Mesendoderm (in vitro differentiated cells): Measurements from ENCODE around the gene GLG1.

Source experiments
- DNase-seq: peaks from one replicate; pipeline ENCODE4 v3.0.0; 2013
- H2AK5ac ChIP-seq: 2 replicates; pipeline ENCODE4 v1.6.1; 2013; ENCODE audit warnings: low read length, inconsistent platforms
- H2BK120ac ChIP-seq: 2 replicates; pipeline ENCODE4 v1.6.1; 2013; ENCODE audit warnings: low read depth, mild to moderate bottlenecking, low read length, moderate library complexity, mixed read lengths
- H2BK15ac ChIP-seq: replicated peaks from 2 replicates; pipeline ENCODE4 v1.6.1; 2013; ENCODE audit warnings: low read depth, mild to moderate bottlenecking, moderate library complexity
- H2BK5ac ChIP-seq: 2 replicates; pipeline ENCODE4 v1.6.1; 2013; ENCODE audit warnings: low read length, inconsistent platforms
- H3K18ac ChIP-seq: 2 replicates; pipeline ENCODE4 v1.6.1; 2013; ENCODE audit warnings: mild to moderate bottlenecking, low read length, mixed read lengths
- H3K23ac ChIP-seq: one replicate; pipeline ENCODE4 v1.6.1; 2013; ENCODE audit warnings: low read length
- H3K27ac ChIP-seq: 2 replicates; pipeline ENCODE4 v1.5.1; 2013; ENCODE audit warnings: low read depth, mild to moderate bottlenecking, inconsistent platforms, low read length, moderate library complexity
- H3K27me3 ChIP-seq: 2 replicates; pipeline ENCODE4 v1.6.1; 2013; ENCODE audit warnings: low read length, control low read depth, mild to moderate bottlenecking, inconsistent platforms; ENCODE audit not compliant: insufficient read depth, poor library complexity
- H3K36me3 ChIP-seq: 2 replicates; pipeline ENCODE4 v1.6.1; 2013; ENCODE audit warnings: low read length, inconsistent platforms; ENCODE audit not compliant: control insufficient read depth, insufficient read depth
- H3K4ac ChIP-seq: one replicate; pipeline ENCODE4 v1.6.1; 2013; ENCODE audit warnings: low read depth, mild to moderate bottlenecking, low read length, moderate library complexity
- H3K4me1 ChIP-seq: 2 replicates; pipeline ENCODE4 v1.6.1; 2013; ENCODE audit warnings: low read depth, low read length, inconsistent platforms; ENCODE audit not compliant: control insufficient read depth
- H3K4me2 ChIP-seq: 2 replicates; pipeline ENCODE4 v1.6.1; 2013; ENCODE audit warnings: low read length
- H3K4me3 ChIP-seq: 2 replicates; pipeline ENCODE4 v1.5.1; 2013; ENCODE audit warnings: mild to moderate bottlenecking, low read length
- H3K56ac ChIP-seq: one replicate; pipeline ENCODE4 v1.6.1; 2013; ENCODE audit warnings: low read length
- H3K79me1 ChIP-seq: 2 replicates; pipeline ENCODE4 v1.6.1; 2013; ENCODE audit warnings: low read length, inconsistent platforms
- H3K79me2 ChIP-seq: 2 replicates; pipeline ENCODE4 v1.6.1; 2013; ENCODE audit warnings: mild to moderate bottlenecking, low read length; ENCODE audit not compliant: control insufficient read depth, insufficient read depth
- H3K9ac ChIP-seq: 2 replicates; pipeline ENCODE4 v1.6.1; 2013; ENCODE audit warnings: low read length, inconsistent platforms
- H4K5ac ChIP-seq: one replicate; pipeline ENCODE4 v1.6.1; 2013; ENCODE audit warnings: low read length
- H4K8ac ChIP-seq: one replicate; pipeline ENCODE4 v1.6.1; 2013; ENCODE audit warnings: low read depth, mild to moderate bottlenecking, control low read depth, low read length, moderate library complexity
- WGBS: extraction: QIAGEN DNeasy Blood & Tissue Kit; methylation state at CpG from one replicate; pipeline ENCODE4 v1.1.7; 2013; ENCODE audit warnings: low lambda C conversion rate, missing lambda C conversion rate; ENCODE audit not compliant: insufficient coverage; ENCODE audit errors: extremely low coverage; 5-methylcytosine and 5-hydroxymethylcytosine counted together

The GLG1 gene

DNA sequence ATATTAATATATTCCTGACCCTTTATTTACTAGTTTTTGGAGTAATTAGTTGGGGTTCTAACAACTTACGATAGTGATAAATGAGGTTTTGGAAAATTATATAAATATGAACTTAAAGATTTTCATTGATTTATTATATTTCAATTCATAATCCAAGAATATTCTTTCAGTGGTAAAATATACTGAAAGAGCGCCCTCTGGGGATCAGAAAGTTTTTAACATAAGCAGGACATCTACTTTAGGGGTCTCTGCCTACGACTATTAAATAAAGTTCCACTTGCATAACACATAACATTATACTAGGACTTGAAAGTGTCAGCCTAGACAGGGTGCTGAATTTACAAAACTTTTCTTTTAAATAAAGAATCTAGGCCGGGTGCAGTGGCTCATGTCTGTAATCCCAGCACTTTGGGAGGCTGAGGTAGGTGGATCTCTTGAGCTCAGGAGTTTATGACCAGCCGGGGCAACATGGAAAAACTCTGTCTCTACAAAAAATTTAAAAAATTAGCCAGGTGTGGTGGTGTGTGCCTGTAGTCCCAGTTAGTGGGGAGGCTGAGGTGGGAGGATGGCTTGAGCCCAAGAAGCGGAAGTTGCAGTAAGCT is 44.2 kb upstream of the GLG1 start:
- no peak for DNase-seq
- no peak overlapping the region for H4K5ac ChIP-seq

DNA sequence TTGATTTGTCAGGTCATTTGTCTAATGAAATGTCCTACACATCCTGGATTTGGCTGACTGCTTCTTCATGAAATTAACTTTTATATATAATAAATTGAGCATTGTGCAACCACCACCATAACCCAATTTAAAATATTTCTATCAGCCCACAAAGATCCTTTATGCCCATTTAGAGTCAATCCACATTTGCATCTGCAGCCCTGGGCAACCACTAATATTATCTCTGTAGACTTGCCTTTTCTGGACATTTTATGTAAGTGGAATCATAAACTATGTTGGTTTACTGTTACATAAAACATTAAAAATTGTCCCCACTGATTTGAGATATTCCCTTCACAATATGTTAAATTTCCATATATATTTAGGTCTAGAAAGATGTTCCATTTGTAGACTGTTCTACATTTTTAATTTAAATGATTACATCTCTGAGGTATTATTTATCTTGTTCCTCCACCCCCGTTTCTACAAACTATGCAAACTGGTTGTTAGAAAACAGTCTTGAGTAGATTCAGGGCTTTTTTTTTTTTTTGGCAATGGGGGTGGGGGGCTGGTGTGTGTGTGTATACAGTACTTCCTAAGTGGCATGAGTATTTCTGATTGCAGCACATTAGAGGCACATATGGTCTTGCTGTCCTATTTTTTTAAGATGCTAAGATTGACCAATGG is 43.1 kb upstream of the GLG1 start:
- Histone ChIP-seq H3K79me2 (peaks cover 20% of the 10 kb centered on the region), H2BK15ac (no peak overlapping the region), H4K8ac (no peak overlapping the region), H3K36me3 (peaks cover 8% of the 10 kb centered on the region), H3K4ac (no peak overlapping the region), H2BK120ac (no peak overlapping the region), H3K56ac (no peak overlapping the region), H3K18ac (no peak overlapping the region), H2BK5ac (no peak overlapping the region), H3K4me3 (no peak overlapping the region), H2AK5ac (no peak overlapping the region), H3K4me2 (no peak overlapping the region), H3K4me1 (no peaks in the 10 kb centered on the region), H3K79me1 (peaks cover 8% of the 10 kb centered on the region), H3K27me3 (no peaks in the 10 kb centered on the region), H3K9ac (no peak overlapping the region), H3K27ac (no peak overlapping the region), H3K23ac (no peak overlapping the region), H4K5ac (no peak overlapping the region)
- no peak for DNase-seq
- no CpG with 5 or more reads among the region's 1 CpG for WGBS

More for the DNA sequence above, 44.2 kb upstream of the GLG1 start:
- H3K9ac ChIP-seq, result no peak overlapping the region
- no peak overlapping the region for H3K18ac ChIP-seq
- H2BK120ac ChIP-seq, result no peak overlapping the region
- peaks cover 6% of the 10 kb centered on the region for H3K36me3 ChIP-seq
- no peak overlapping the region for H3K4ac ChIP-seq
- H3K4me3 ChIP-seq, result no peak overlapping the region
- H3K4me1 ChIP-seq, result no peaks in the 10 kb centered on the region
- H3K27ac ChIP-seq, result no peak overlapping the region
- no peak overlapping the region for H2BK15ac ChIP-seq
- H4K8ac ChIP-seq, result no peak overlapping the region
- no peak overlapping the region for H2AK5ac ChIP-seq
- H3K79me1 ChIP-seq, result peaks cover 8% of the 10 kb centered on the region
- H3K56ac ChIP-seq, result no peak overlapping the region
- no peak overlapping the region for H3K4me2 ChIP-seq
- no peak overlapping the region for H2BK5ac ChIP-seq
- H3K27me3 ChIP-seq, result no peaks in the 10 kb centered on the region
- no peak overlapping the region for H3K23ac ChIP-seq
- WGBS, result 100% methylated on average over 1 of the region's 6 CpGs
- H3K79me2 ChIP-seq, result peaks cover 24% of the 10 kb centered on the region

DNA sequence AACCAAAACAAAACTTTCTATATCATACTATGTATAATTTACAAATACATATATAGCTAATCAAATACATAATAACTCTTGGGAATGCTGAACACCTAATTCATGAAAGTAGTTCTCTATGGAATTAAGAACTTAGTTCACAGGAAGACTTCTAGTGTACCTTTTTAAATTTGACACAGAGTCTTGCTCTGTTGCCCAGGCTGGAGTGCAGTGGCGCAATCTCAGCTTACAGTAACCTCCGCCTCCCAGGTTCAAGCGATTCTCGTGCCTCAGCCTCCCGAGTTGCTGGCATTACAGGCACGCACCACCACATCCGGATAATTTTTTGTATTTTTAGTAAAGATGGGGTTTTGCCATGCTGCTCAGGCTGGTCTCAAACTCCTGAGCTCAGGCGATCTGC is 35.1 kb upstream of the GLG1 start:
- H3K4ac ChIP-seq, result no peak overlapping the region
- H3K4me2 ChIP-seq, result no peak overlapping the region
- no peak overlapping the region for H2AK5ac ChIP-seq
- no peak overlapping the region for H3K9ac ChIP-seq
- H4K8ac ChIP-seq, result no peak overlapping the region
- no peak overlapping the region for H4K5ac ChIP-seq
- H2BK120ac ChIP-seq, result no peak overlapping the region
- no peaks in the 10 kb centered on the region for H3K79me2 ChIP-seq
- H3K4me1 ChIP-seq, result no peaks in the 10 kb centered on the region
- DNase-seq, result no peak
- H3K79me1 ChIP-seq, result peaks cover 6% of the 10 kb centered on the region
- H3K23ac ChIP-seq, result no peak overlapping the region
- H2BK15ac ChIP-seq, result no peak overlapping the region
- no peaks in the 10 kb centered on the region for H3K27me3 ChIP-seq
- H2BK5ac ChIP-seq, result no peak overlapping the region
- no peak overlapping the region for H3K56ac ChIP-seq
- H3K18ac ChIP-seq, result no peak overlapping the region
- no peak overlapping the region for H3K27ac ChIP-seq
- H3K4me3 ChIP-seq, result no peak overlapping the region
- no CpG with 5 or more reads among the region's 8 CpGs for WGBS
- peaks cover 18% of the 10 kb centered on the region for H3K36me3 ChIP-seq

DNA sequence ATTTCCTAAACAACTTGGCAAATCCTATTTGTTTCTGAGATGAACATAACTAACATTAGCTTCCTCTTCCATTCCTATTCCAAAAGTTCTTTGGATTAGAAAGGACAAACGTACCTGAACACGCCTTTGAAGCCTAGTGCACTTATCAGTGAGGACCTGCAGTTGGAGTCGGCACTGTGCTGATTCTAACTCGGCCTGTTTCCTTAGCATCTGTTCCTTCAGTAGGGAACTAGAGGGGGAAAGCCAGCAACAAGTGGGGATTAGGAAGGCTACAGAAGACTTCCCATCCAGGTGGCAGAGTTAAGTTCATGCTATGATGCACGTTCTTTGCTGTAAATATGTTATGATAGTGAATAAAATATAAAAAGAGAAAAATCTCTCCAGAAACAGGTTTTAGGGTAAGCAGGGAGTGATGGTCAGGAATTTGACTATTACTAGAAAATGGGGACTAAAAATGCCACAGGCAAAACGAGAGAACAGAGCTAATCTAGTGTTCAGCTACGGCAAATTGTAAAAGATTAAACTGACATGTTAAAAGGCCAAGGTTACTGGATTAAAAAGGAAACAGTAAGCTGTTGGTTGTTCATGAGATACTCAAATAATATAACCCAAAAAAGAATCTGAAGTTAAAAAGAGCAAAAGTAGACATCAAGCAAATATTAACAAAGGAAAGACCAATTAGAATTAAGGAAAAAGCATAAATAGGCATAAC is 31.0 kb upstream of the GLG1 start:
- H2BK120ac ChIP-seq, result no peak overlapping the region
- no peak overlapping the region for H3K4me3 ChIP-seq
- H3K36me3 ChIP-seq, result peaks cover 12% of the 10 kb centered on the region
- no peak for DNase-seq
- H4K8ac ChIP-seq, result no peak overlapping the region
- no peak overlapping the region for H3K4ac ChIP-seq
- no peaks in the 10 kb centered on the region for H3K4me1 ChIP-seq
- H3K4me2 ChIP-seq, result no peak overlapping the region
- H3K79me2 ChIP-seq, result no peaks in the 10 kb centered on the region
- no CpG with 5 or more reads among the region's 7 CpGs for WGBS
- peaks cover 2% of the 10 kb centered on the region for H3K79me1 ChIP-seq
- no peak overlapping the region for H3K18ac ChIP-seq
- no peak overlapping the region for H3K9ac ChIP-seq
- no peak overlapping the region for H2BK5ac ChIP-seq
- H3K27me3 ChIP-seq, result no peaks in the 10 kb centered on the region
- H3K27ac ChIP-seq, result no peak overlapping the region
- no peak overlapping the region for H2AK5ac ChIP-seq
- H3K23ac ChIP-seq, result no peak overlapping the region
- no peak overlapping the region for H4K5ac ChIP-seq
- no peak overlapping the region for H3K56ac ChIP-seq
- no peak overlapping the region for H2BK15ac ChIP-seq

DNA sequence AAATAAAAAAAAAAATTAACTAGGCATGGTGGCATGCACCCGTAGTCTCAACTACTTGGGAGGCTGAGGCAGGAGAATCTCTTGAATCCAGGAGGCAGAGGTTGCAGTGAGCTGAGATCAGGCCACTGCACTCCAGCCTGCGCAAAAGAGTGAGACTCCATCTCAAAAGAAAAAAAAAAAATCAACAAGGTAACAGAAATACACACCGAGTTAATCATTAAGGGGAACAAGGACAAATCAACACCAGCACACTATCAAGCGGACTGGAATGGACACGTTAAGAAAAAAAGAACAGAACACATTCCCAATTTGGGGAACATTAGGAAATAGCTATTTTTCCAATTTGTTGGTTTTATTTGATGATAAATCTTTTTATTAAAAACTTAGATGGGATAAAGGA is 28.4 kb upstream of the GLG1 start:
- no peaks in the 10 kb centered on the region for H3K27me3 ChIP-seq
- no peak overlapping the region for H2BK15ac ChIP-seq
- no peak overlapping the region for H3K4ac ChIP-seq
- no peaks in the 10 kb centered on the region for H3K79me2 ChIP-seq
- no peak overlapping the region for H4K8ac ChIP-seq
- H3K4me3 ChIP-seq, result no peak overlapping the region
- no peak overlapping the region for H3K56ac ChIP-seq
- H4K5ac ChIP-seq, result no peak overlapping the region
- H2AK5ac ChIP-seq, result no peak overlapping the region
- DNase-seq, result no peak
- H2BK120ac ChIP-seq, result no peak overlapping the region
- no peak overlapping the region for H3K23ac ChIP-seq
- H3K18ac ChIP-seq, result no peak overlapping the region
- H3K4me2 ChIP-seq, result no peak overlapping the region
- WGBS, result no CpG with 5 or more reads among the region's 5 CpGs
- H3K4me1 ChIP-seq, result no peaks in the 10 kb centered on the region
- peaks cover 24% of the 10 kb centered on the region for H3K36me3 ChIP-seq
- no peak overlapping the region for H3K27ac ChIP-seq
- no peak overlapping the region for H3K9ac ChIP-seq
- no peak overlapping the region for H2BK5ac ChIP-seq
- peaks cover 6% of the 10 kb centered on the region for H3K79me1 ChIP-seq
